H1 (cell line): ENCODE results near the gene CRBN. TPM values are rescaled to one million over a fixed set of nuclear protein-coding genes. Genes with fewer than 3 reads are reported as not detected.

Source experiments
- CTCF ChIA-PET: fragments of 300-600 bp; sonication (Branson Sonifier 250); formaldehyde crosslinking; loops from one replicate; lab custom pipeline; 2021; ENCODE audit not compliant: partially characterized antibody; lab: Charles Lee
- POLR2A ChIA-PET: fragments of 300-600 bp; sonication (Branson Sonifier 250); formaldehyde crosslinking; loops from one replicate; lab custom pipeline; 2021; ENCODE audit warnings: inconsistent platforms; ENCODE audit not compliant: partially characterized antibody; lab: Charles Lee
- DNase-seq, 2 experiments: peaks; one replicate each; pipeline versions ENCODE4 v3.0.0 to v3.0.0-alpha.2; 2010 to 2022; ENCODE audit warnings: low spot score in 2 of 2, low read depth in 1 of 2, mixed read lengths in 1 of 2
- FAIRE-seq: peaks from 2 replicates; lab custom pipeline; 2011; peaks lifted over from hg19 to GRCh38; lab: Jason Lieb, UNC
- H2AFZ ChIP-seq: 2 replicates; pipeline ENCODE4 v1.8.1; 2012; ENCODE audit warnings: low read length, inconsistent platforms
- H2AK5ac ChIP-seq: 2 replicates; pipeline ENCODE4 v1.6.1; 2013; ENCODE audit warnings: low read depth, low read length
- H2BK120ac ChIP-seq: replicated peaks from 2 replicates; pipeline ENCODE3; 2013; ENCODE audit warnings: low read depth, low read length, inconsistent platforms
- H2BK12ac ChIP-seq: 2 replicates; pipeline ENCODE4 v1.6.1; 2013; ENCODE audit warnings: low read depth, low read length
- H2BK15ac ChIP-seq: 2 replicates; pipeline ENCODE4 v1.6.1; 2013; ENCODE audit warnings: low read length
- H2BK20ac ChIP-seq: 2 replicates; pipeline ENCODE4 v1.6.1; 2013; ENCODE audit warnings: low read length
- H2BK5ac ChIP-seq: 2 replicates; pipeline ENCODE4 v1.6.1; 2013; ENCODE audit warnings: low read depth, low read length
- H3K14ac ChIP-seq: 2 replicates; pipeline ENCODE4 v1.6.1; 2013; ENCODE audit warnings: inconsistent platforms; ENCODE audit not compliant: insufficient read length
- H3K18ac ChIP-seq: 2 replicates; pipeline ENCODE4 v1.6.1; 2013; ENCODE audit warnings: low read length; ENCODE audit errors: extremely low read depth
- H3K23ac ChIP-seq: 2 replicates; pipeline ENCODE4 v1.6.1; 2013; ENCODE audit warnings: inconsistent platforms; ENCODE audit not compliant: insufficient read length
- H3K23me2 ChIP-seq: 2 replicates; pipeline ENCODE4 v1.6.1; 2013; ENCODE audit warnings: low read depth, low read length
- H3K27ac ChIP-seq: 2 replicates; pipeline ENCODE4 v1.6.1; 2011; ENCODE audit warnings: low read depth, low read length, inconsistent platforms
- H3K27me3 ChIP-seq, 4 experiments: replicated peaks in 1 of 4; 1 replicate in 1 of 4; 2 replicates in 3 of 4; pipeline versions ENCODE4 v1.6.1 to v1.8.1; 2011 to 2013; ENCODE audit warnings: low read length in 3 of 4, mild to moderate bottlenecking in 3 of 4, inconsistent platforms in 2 of 4, mixed read lengths in 2 of 4, moderate library complexity in 1 of 4; ENCODE audit not compliant: control insufficient read depth in 3 of 4, insufficient read depth in 3 of 4; ENCODE audit errors: extremely low read depth in 1 of 4
- H3K36me3 ChIP-seq, 4 experiments: 2 replicates each; pipeline versions ENCODE4 v1.6.1 to v1.8.1; 2011 to 2013; ENCODE audit warnings: mild to moderate bottlenecking in 4 of 4, low read length in 3 of 4, moderate library complexity in 2 of 4, control low read depth in 1 of 4, inconsistent platforms in 1 of 4; ENCODE audit not compliant: insufficient read depth in 4 of 4, control insufficient read depth in 2 of 4
- H3K4ac ChIP-seq: replicated peaks from 2 replicates; pipeline ENCODE3; 2013; ENCODE audit warnings: low read length, low read depth, mixed read lengths, inconsistent platforms; ENCODE audit not compliant: insufficient read length
- H3K4me1 ChIP-seq, 4 experiments: replicated peaks in 1 of 4; 1 replicate in 1 of 4; 2 replicates in 3 of 4; pipeline versions ENCODE4 v1.6.1 to v1.8.1; 2011 to 2013; ENCODE audit warnings: low read length in 3 of 4, inconsistent platforms in 2 of 4, mixed read lengths in 1 of 4; ENCODE audit not compliant: insufficient read depth in 4 of 4, control insufficient read depth in 3 of 4
- H3K4me2 ChIP-seq, 2 experiments: 2 replicates each; pipeline versions ENCODE4 v1.6.1 to v1.8.1; 2011 to 2013; ENCODE audit warnings: low read depth in 2 of 2, low read length in 2 of 2, control low read depth in 1 of 2, inconsistent platforms in 1 of 2, mild to moderate bottlenecking in 1 of 2; ENCODE audit not compliant: insufficient read depth in 1 of 2
- H3K4me3 ChIP-seq, 4 experiments: fragments of 200-600, 300-600 bp in 1 of 4; sonication (generic), shearing (Covaris generic), sonication (Bioruptor Twin) in 1 of 4; 2 replicates each; pipeline versions ENCODE4 v1.5.1 to v1.8.1; 2011 to 2016; ENCODE audit warnings: low read length in 4 of 4, low read depth in 3 of 4, control low read depth in 2 of 4, inconsistent platforms in 2 of 4, mild to moderate bottlenecking in 2 of 4, mixed read lengths in 1 of 4, moderate library complexity in 1 of 4; ENCODE audit not compliant: insufficient read depth in 2 of 4; ENCODE audit errors: extremely low read depth in 1 of 4
- H3K56ac ChIP-seq: replicated peaks from 2 replicates; pipeline ENCODE3; 2013; ENCODE audit warnings: low read depth, mild to moderate bottlenecking, mixed read lengths, low read length, inconsistent platforms; ENCODE audit not compliant: insufficient read length
- H3K79me1 ChIP-seq: 2 replicates; pipeline ENCODE4 v1.6.1; 2013; ENCODE audit warnings: low read depth, low read length, control low read depth
- H3K79me2 ChIP-seq, 2 experiments: 2 replicates each; pipeline versions ENCODE4 v1.6.1 to v1.8.1; 2012 to 2013; ENCODE audit warnings: low read length in 2 of 2, mild to moderate bottlenecking in 2 of 2, inconsistent platforms in 1 of 2; ENCODE audit not compliant: insufficient read depth in 2 of 2, control insufficient read depth in 1 of 2
- H3K9ac ChIP-seq, 4 experiments: replicated peaks in 1 of 4; 1 replicate in 1 of 4; 2 replicates in 3 of 4; pipeline versions ENCODE4 v1.6.1 to v1.8.1; 2011 to 2013; ENCODE audit warnings: low read depth in 3 of 4, low read length in 3 of 4, control low read depth in 2 of 4, mild to moderate bottlenecking in 2 of 4, moderate library complexity in 2 of 4, inconsistent platforms in 1 of 4; ENCODE audit errors: extremely low read depth in 1 of 4
- H3K9me3 ChIP-seq, 2 experiments: 2 replicates each; pipeline versions ENCODE4 v1.6.1 to v1.8.1; 2012 to 2013; ENCODE audit warnings: mild to moderate bottlenecking in 2 of 2, moderate library complexity in 2 of 2, control low read depth in 1 of 2, inconsistent platforms in 1 of 2, low read depth in 1 of 2, low read length in 1 of 2, mixed read lengths in 1 of 2; ENCODE audit not compliant: insufficient read depth in 2 of 2
- H4K20me1 ChIP-seq, 2 experiments: replicated peaks in 1 of 2; 2 replicates each; pipeline versions ENCODE3 to v1.8.1; 2011 to 2013; ENCODE audit warnings: inconsistent platforms in 2 of 2, low read length in 2 of 2, mild to moderate bottlenecking in 1 of 2; ENCODE audit not compliant: insufficient read depth in 2 of 2, control insufficient read depth in 1 of 2
- H4K5ac ChIP-seq: 2 replicates; pipeline ENCODE4 v1.6.1; 2013; ENCODE audit warnings: low read length, low read depth, mixed read lengths, inconsistent platforms; ENCODE audit not compliant: insufficient read length
- H4K8ac ChIP-seq: 2 replicates; pipeline ENCODE4 v1.8.0; 2013; ENCODE audit warnings: mild to moderate bottlenecking, moderate library complexity, low read length, inconsistent platforms; ENCODE audit not compliant: insufficient read depth; ENCODE audit errors: extremely low read depth
- H4K91ac ChIP-seq: replicated peaks from 2 replicates; pipeline ENCODE3; 2013; ENCODE audit warnings: low read length, mixed read lengths, inconsistent platforms; ENCODE audit not compliant: insufficient read length
- CTBP2 ChIP-seq: IDR thresholded peaks from 2 replicates; pipeline ENCODE4 v1.7.0; 2011; ENCODE audit warnings: borderline replicate concordance, mild to moderate bottlenecking, moderate library complexity, mixed read lengths, low read length; ENCODE audit not compliant: insufficient read depth, insufficient read length
- KDM1A ChIP-seq: fragments of 200-600, 300-600 bp; sonication (generic); IDR thresholded peaks from 2 replicates; pipeline ENCODE4 v1.7.1; 2016; ENCODE audit warnings: mild to moderate bottlenecking, low read length, borderline replicate concordance
- POU5F1 ChIP-seq: IDR thresholded peaks from 2 replicates; pipeline ENCODE4 v1.6.1; 2011; ENCODE audit warnings: low read depth, mild to moderate bottlenecking, low read length, moderate library complexity
- RBBP5 ChIP-seq: IDR thresholded peaks from 2 replicates; pipeline ENCODE4 v1.7.1; 2012; ENCODE audit warnings: low read depth, mild to moderate bottlenecking, inconsistent platforms, low read length, moderate library complexity, borderline replicate concordance
- RNF2 ChIP-seq: fragments of 200-900, 300-1000 bp; sonication (generic); IDR thresholded peaks from 2 replicates; pipeline ENCODE4 v1.7.1; 2016; ENCODE audit warnings: borderline replicate concordance, low read depth, mild to moderate bottlenecking, antibody characterized with exemption, low read length; ENCODE audit not compliant: poor library complexity, severe bottlenecking; ENCODE audit errors: missing control alignments
- SIN3A ChIP-seq, 2 experiments: IDR thresholded peaks in 1 of 2; conservative IDR thresholded peaks in 1 of 2; 2 replicates each; pipeline ENCODE4 v1.6.1; 2011 to 2012; ENCODE audit warnings: low read length in 2 of 2, improper control_type of control experiment in 1 of 2, low read depth in 1 of 2, mild to moderate bottlenecking in 1 of 2
- SIRT6 ChIP-seq: IDR thresholded peaks from one replicate; pipeline ENCODE4 v1.7.1; 2012; ENCODE audit warnings: low read length, inconsistent platforms
- SIX5 ChIP-seq: IDR thresholded peaks from 2 replicates; pipeline ENCODE4 v1.6.1; 2011; ENCODE audit warnings: mild to moderate bottlenecking, low read depth, low read length
- SP2 ChIP-seq: IDR thresholded peaks from 2 replicates; pipeline ENCODE4 v1.6.1; 2012; ENCODE audit warnings: mild to moderate bottlenecking, low read length, inconsistent platforms
- SUZ12 ChIP-seq: fragments of 200-600 bp; sonication (generic); IDR thresholded peaks from 2 replicates; pipeline ENCODE4 v1.6.1; 2012; ENCODE audit warnings: mild to moderate bottlenecking, inconsistent platforms, low read length, moderate library complexity, mixed read lengths
- TCF12 ChIP-seq: IDR thresholded peaks from 2 replicates; pipeline ENCODE4 v1.6.1; 2011; ENCODE audit warnings: low read depth, mild to moderate bottlenecking, low read length
- WGBS, 2 experiments: shearing (Covaris generic) in 1 of 2; methylation state at CpG; one replicate each; pipeline versions ENCODE4 v1.1.6 to v1.1.7; 2013 to 2015; ENCODE audit warnings: low lambda C conversion rate in 2 of 2, mixed read lengths in 2 of 2, inconsistent platforms in 1 of 2, low coverage in 1 of 2, missing lambda C conversion rate in 1 of 2; ENCODE audit not compliant: insufficient replicate concordance in 2 of 2, insufficient coverage in 1 of 2, insufficient read length in 1 of 2; ENCODE audit errors: extremely low coverage in 1 of 2, missing lambda C conversion rate in 1 of 2; 5-methylcytosine and 5-hydroxymethylcytosine counted together
- polyA plus RNA-seq, 7 experiments: library from polyadenylated mRNA; depleted of rRNA in 3 of 7; stranded (reverse) in 5 of 7; unstranded in 2 of 7; fragments of >200 nt in 5 of 7; fragments of 200-250 nt in 2 of 7; gene quantifications; 1 replicate in 5 of 7; 2 replicates in 1 of 7; 4 replicates in 1 of 7; pipeline versions ENCODE4 v1.2.1 to v1.2.3, GENCODE V29; 2011 to 2013; ENCODE audit warnings: missing spikeins in 2 of 7, mixed read lengths in 2 of 7
- total RNA-seq: library from RNA; stranded (reverse); fragmentation: NEBNext Ultra II Directional; extraction: Animal tissue kit (Norgen Biotek cat#: 25700); gene quantifications from 2 replicates; pipeline ENCODE4 v1.2.1, GENCODE V29; 2021
- TF ChIP-seq, protein P1 (sequence below): IDR thresholded peaks from 2 replicates; pipeline ENCODE4 v1.6.1; 2012; ENCODE audit warnings: inconsistent platforms

CRBN gene
- total and polyA plus RNA-seq, 2 of the 8 experiments (the other 6 are each of a cell fraction or from before 2014, with no cell fraction given): 13.4 to 30.3 TPM

DNA sequence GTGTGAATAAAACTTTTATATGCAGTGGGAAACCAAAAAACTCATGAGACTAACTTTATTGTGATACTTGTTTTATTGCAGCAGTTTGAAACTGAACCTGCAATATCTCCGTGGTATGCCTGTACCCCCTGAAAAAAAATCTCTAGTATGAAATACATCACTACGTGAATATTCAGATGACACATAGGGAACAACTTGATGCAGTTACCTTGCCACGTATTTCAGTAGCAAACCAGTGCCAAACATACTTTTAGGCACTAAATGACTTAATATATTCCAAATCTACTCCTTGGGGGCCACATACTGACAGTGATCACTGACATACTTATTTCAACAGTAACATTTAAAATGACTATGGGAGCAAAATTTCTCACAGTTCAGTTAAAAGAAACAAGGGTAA lies 13.8 kb downstream of the CRBN start:
- Histone ChIP-seq H4K91ac (no peak overlapping the region), H2BK5ac (no peak overlapping the region), H3K4me1 (no peaks in the 10 kb centered on the region), H3K36me3 (peaks cover 2 to 47% (median 18%) of the 10 kb centered on the region in 4 experiments; a peak in 7 of 8 replicates), H3K27me3 (no peaks in the 10 kb centered on the region), H3K79me2 (no peaks in the 10 kb centered on the region), H3K56ac (no peak overlapping the region), H2BK20ac (no peak overlapping the region), H4K20me1 (no peaks in the 10 kb centered on the region), H2AK5ac (no peak overlapping the region), H2BK120ac (no peak overlapping the region), H4K8ac (no peak overlapping the region), H3K9ac (no peak overlapping the region), H3K27ac (no peak overlapping the region), H3K4ac (no peak overlapping the region), H4K5ac (no peak overlapping the region), H2BK12ac (no peak overlapping the region), H2AFZ (no peak overlapping the region), H3K23me2 (no peaks in the 10 kb centered on the region), H3K14ac (no peak overlapping the region), H3K9me3 (no peaks in the 10 kb centered on the region), H2BK15ac (no peak overlapping the region), H3K4me2 (no peak overlapping the region), H3K23ac (no peak overlapping the region), H3K79me1 (no peaks in the 10 kb centered on the region), H3K18ac (no peak overlapping the region), H3K4me3 (no peak overlapping the region)
- FAIRE-seq: no peak
- ChIA-PET CTCF (no interaction called here), POLR2A (no interaction called here)
- WGBS, 2 experiments: 94% methylated on average over 3 of the region's 3 CpGs; no CpG with 5 or more reads in 1 of the 2 experiments
- no peak for DNase-seq
- TF ChIP-seq SIRT6: no peak
- no peak for TF ChIP-seq SIX5
- TF ChIP-seq KDM1A: no peak
- TF ChIP-seq SP2: no peak
- no peak for TF ChIP-seq CTBP2
- no peak for TF ChIP-seq RNF2
- TF ChIP-seq RBBP5: no peak
- no peak for TF ChIP-seq TCF12
- TF ChIP-seq, protein P1, sequence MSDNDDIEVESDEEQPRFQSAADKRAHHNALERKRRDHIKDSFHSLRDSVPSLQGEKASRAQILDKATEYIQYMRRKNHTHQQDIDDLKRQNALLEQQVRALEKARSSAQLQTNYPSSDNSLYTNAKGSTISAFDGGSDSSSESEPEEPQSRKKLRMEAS: no peak
- no peak for TF ChIP-seq SIN3A (conservative IDR thresholded peaks at IDR 0.05 in 1 of 2, IDR thresholded peaks at IDR 0.05 in 1 of 2; ENCODE audit: low read depth in 1 of 2, low read length in 2 of 2)
- no peak for TF ChIP-seq SUZ12
- no peak for TF ChIP-seq POU5F1
